H9 (cell line): ENCODE measurements around the gene HCCS. TPM values are rescaled to one million over a fixed set of nuclear protein-coding genes. Genes with fewer than 3 reads are reported as not detected.

Experiments used
- DNase-seq: peaks from one replicate; pipeline ENCODE4 v3.0.0-alpha.2; 2017
- H2AFZ ChIP-seq: one replicate; pipeline ENCODE4 v1.6.1; 2013; ENCODE audit warnings: mild to moderate bottlenecking, low read length, control low read depth, moderate library complexity
- H2AK5ac ChIP-seq: 2 replicates; pipeline ENCODE4 v1.6.1; 2013; ENCODE audit warnings: low read length, control low read depth, mixed read lengths; ENCODE audit not compliant: insufficient read length
- H2BK120ac ChIP-seq: one replicate; pipeline ENCODE4 v1.6.1; 2013; ENCODE audit warnings: low read depth, mild to moderate bottlenecking, low read length, control low read depth, inconsistent platforms; ENCODE audit not compliant: poor library complexity, severe bottlenecking
- H2BK12ac ChIP-seq: 2 replicates; pipeline ENCODE4 v1.6.1; 2013; ENCODE audit warnings: low read length, control low read depth, mixed read lengths, low read depth; ENCODE audit not compliant: insufficient read length
- H2BK15ac ChIP-seq: 2 replicates; pipeline ENCODE4 v1.6.1; 2013; ENCODE audit warnings: low read depth, low read length, control low read depth
- H2BK20ac ChIP-seq: one replicate; pipeline ENCODE4 v1.6.1; 2013; ENCODE audit warnings: low read depth, mild to moderate bottlenecking, low read length, control low read depth, inconsistent platforms; ENCODE audit not compliant: poor library complexity, severe bottlenecking
- H2BK5ac ChIP-seq: 2 replicates; pipeline ENCODE4 v1.6.1; 2013; ENCODE audit warnings: low read length, control low read depth, mixed read lengths; ENCODE audit not compliant: insufficient read length
- H3K14ac ChIP-seq: 2 replicates; pipeline ENCODE4 v1.6.1; 2013; ENCODE audit warnings: low read length, control low read depth; ENCODE audit not compliant: insufficient read depth
- H3K18ac ChIP-seq: 2 replicates; pipeline ENCODE4 v1.6.1; 2013; ENCODE audit warnings: low read depth, mild to moderate bottlenecking, mixed read lengths, low read length, control low read depth; ENCODE audit not compliant: insufficient read length
- H3K23ac ChIP-seq: 2 replicates; pipeline ENCODE4 v1.6.1; 2013; ENCODE audit warnings: low read length, control low read depth, mixed read lengths, low read depth; ENCODE audit not compliant: insufficient read length
- H3K23me2 ChIP-seq: 2 replicates; pipeline ENCODE4 v1.6.1; 2013; ENCODE audit warnings: low read depth, mild to moderate bottlenecking, mixed read lengths, low read length, control low read depth; ENCODE audit not compliant: insufficient read length, poor library complexity, severe bottlenecking
- H3K27ac ChIP-seq: 2 replicates; pipeline ENCODE4 v1.5.1; 2013; ENCODE audit warnings: low read length, control low read depth, mixed read lengths, low read depth; ENCODE audit not compliant: insufficient read length
- H3K27me3 ChIP-seq: 2 replicates; pipeline ENCODE4 v1.6.1; 2013; ENCODE audit warnings: low read length, control low read depth, inconsistent platforms; ENCODE audit not compliant: insufficient read depth
- H3K4ac ChIP-seq: 2 replicates; pipeline ENCODE4 v1.6.1; 2013; ENCODE audit warnings: low read depth, mild to moderate bottlenecking, control low read depth, inconsistent platforms, low read length, moderate library complexity
- H3K4me1 ChIP-seq: 2 replicates; pipeline ENCODE4 v1.6.1; 2013; ENCODE audit warnings: low read length, control low read depth, inconsistent platforms; ENCODE audit not compliant: insufficient read depth
- H3K4me2 ChIP-seq: 2 replicates; pipeline ENCODE4 v1.6.1; 2013; ENCODE audit warnings: low read length, control low read depth, mixed read lengths; ENCODE audit not compliant: insufficient read length, insufficient read depth
- H3K56ac ChIP-seq: 2 replicates; pipeline ENCODE4 v1.6.1; 2013; ENCODE audit warnings: low read depth, mild to moderate bottlenecking, mixed read lengths, low read length, control low read depth; ENCODE audit not compliant: insufficient read length
- H3K79me1 ChIP-seq: 2 replicates; pipeline ENCODE4 v1.6.1; 2013; ENCODE audit warnings: low read depth, mild to moderate bottlenecking, moderate library complexity, low read length, control low read depth, inconsistent platforms; ENCODE audit not compliant: insufficient read depth, poor library complexity, severe bottlenecking
- H3K79me2 ChIP-seq: 2 replicates; pipeline ENCODE4 v1.6.1; 2013; ENCODE audit warnings: low read length, control low read depth, inconsistent platforms; ENCODE audit not compliant: insufficient read depth
- H3K9ac ChIP-seq: 2 replicates; pipeline ENCODE4 v1.6.1; 2013; ENCODE audit warnings: low read length, control low read depth, mixed read lengths; ENCODE audit not compliant: insufficient read length; ENCODE audit errors: extremely low read depth
- H3K9me3 ChIP-seq: one replicate; pipeline ENCODE4 v1.6.1; 2013; ENCODE audit warnings: low read depth, low read length, inconsistent platforms; ENCODE audit not compliant: control insufficient read depth
- H3T11ph ChIP-seq: one replicate; pipeline ENCODE4 v1.6.1; 2013; ENCODE audit warnings: mild to moderate bottlenecking, low read length, control low read depth, inconsistent platforms
- H4K20me1 ChIP-seq: one replicate; pipeline ENCODE4 v1.6.1; 2013; ENCODE audit not compliant: control insufficient read depth, insufficient read length, insufficient read depth
- H4K5ac ChIP-seq: 2 replicates; pipeline ENCODE4 v1.6.1; 2013; ENCODE audit warnings: low read depth, mild to moderate bottlenecking, mixed read lengths, low read length, control low read depth; ENCODE audit not compliant: insufficient read length
- H4K8ac ChIP-seq: replicated peaks from 2 replicates; pipeline ENCODE4 v1.6.1; 2013; ENCODE audit warnings: low read length, control low read depth, mixed read lengths, low read depth; ENCODE audit not compliant: insufficient read length
- H4K91ac ChIP-seq: 2 replicates; pipeline ENCODE4 v1.6.1; 2013; ENCODE audit warnings: low read depth, mild to moderate bottlenecking, moderate library complexity, mixed read lengths, low read length, control low read depth; ENCODE audit not compliant: insufficient read length
- H3K27ac Mint-ChIP-seq, 3 experiments: 2 replicates in 2 of 3; 3 replicates in 1 of 3; pipeline ENCODE4 v1.8.0; 2020 to 2021; ENCODE audit warnings: mixed read lengths in 3 of 3, mild to moderate bottlenecking in 1 of 3, moderate library complexity in 1 of 3
- H3K27me3 Mint-ChIP-seq: 2 replicates; pipeline ENCODE4 v1.8.0; 2021; ENCODE audit warnings: low read depth, mild to moderate bottlenecking, moderate library complexity, mixed read lengths
- H3K36me3 Mint-ChIP-seq, 3 experiments: 2 replicates in 2 of 3; 3 replicates in 1 of 3; pipeline ENCODE4 v1.8.0; 2020 to 2021; ENCODE audit warnings: low read depth in 3 of 3, mixed read lengths in 3 of 3; ENCODE audit not compliant: insufficient read depth in 1 of 3
- H3K4me1 Mint-ChIP-seq, 2 experiments: 2 replicates each; pipeline ENCODE4 v1.8.0; 2020; ENCODE audit warnings: mixed read lengths in 2 of 2
- H3K4me3 Mint-ChIP-seq, 2 experiments: 2 replicates in 1 of 2; 3 replicates in 1 of 2; pipeline ENCODE4 v1.8.0; 2020 to 2021; ENCODE audit warnings: mild to moderate bottlenecking in 2 of 2, mixed read lengths in 2 of 2, moderate library complexity in 1 of 2
- H3K9me3 Mint-ChIP-seq, 2 experiments: 2 replicates in 1 of 2; 3 replicates in 1 of 2; pipeline ENCODE4 v1.8.0; 2020; ENCODE audit warnings: mild to moderate bottlenecking in 2 of 2, mixed read lengths in 2 of 2, moderate library complexity in 1 of 2
- total RNA-seq: library from RNA; stranded (reverse); gene quantifications from 2 replicates; pipeline ENCODE4 v1.2.1, GENCODE V29; 2021
- TF ChIP-seq, protein P1 (sequence below): fragments of 200-600 bp; sonication (generic); conservative IDR thresholded peaks from 3 replicates; pipeline ENCODE4 v1.8.0; 2021; ENCODE audit warnings: antibody characterized with exemption, mild to moderate bottlenecking

Gene HCCS
- total RNA-seq, 1 experiment from 2014 or later: 39.2 TPM

DNA sequence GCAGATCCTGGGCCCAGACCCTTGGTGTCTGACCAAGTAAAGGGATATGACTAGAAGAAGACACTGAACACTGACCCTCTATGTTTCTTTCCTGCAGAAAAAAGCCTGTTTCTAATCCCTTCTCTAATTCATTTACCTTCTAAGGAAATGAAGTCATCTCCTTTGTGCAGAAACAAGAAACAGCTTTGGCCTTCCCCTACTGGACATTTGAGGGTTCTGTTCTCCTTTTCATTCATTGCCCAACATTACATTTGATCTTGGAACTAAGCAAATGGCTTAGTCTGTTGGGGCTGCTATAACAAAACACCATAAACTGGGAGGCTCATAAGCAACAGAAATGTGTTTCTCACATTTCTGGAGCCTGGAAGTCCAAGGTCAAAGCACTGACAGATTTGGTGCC, 20.0 kb downstream of the HCCS start:
- Histone ChIP-seq H2BK5ac (no peak overlapping the region), H3K9me3 (no peaks in the 10 kb centered on the region), H3K14ac (no peak overlapping the region), H4K8ac (no peak overlapping the region), H4K91ac (no peak overlapping the region), H3K4me1 (no peaks in the 10 kb centered on the region), H2BK12ac (no peak overlapping the region), H3K23me2 (no peaks in the 10 kb centered on the region), H2BK20ac (no peak overlapping the region), H3T11ph (no peak overlapping the region), H2AK5ac (no peak overlapping the region), H3K4me2 (no peak overlapping the region), H3K9ac (no peak overlapping the region), H3K18ac (no peak overlapping the region), H2AFZ (no peak overlapping the region), H2BK15ac (no peak overlapping the region), H4K5ac (no peak overlapping the region), H3K27me3 (no peaks in the 10 kb centered on the region), H3K56ac (no peak overlapping the region), H3K79me2 (no peaks in the 10 kb centered on the region), H3K4ac (no peak overlapping the region), H2BK120ac (no peak overlapping the region), H4K20me1 (no peaks in the 10 kb centered on the region), H3K23ac (no peak overlapping the region), H3K79me1 (no peaks in the 10 kb centered on the region), H3K27ac (no peak overlapping the region)
- TF ChIP-seq, protein P1, sequence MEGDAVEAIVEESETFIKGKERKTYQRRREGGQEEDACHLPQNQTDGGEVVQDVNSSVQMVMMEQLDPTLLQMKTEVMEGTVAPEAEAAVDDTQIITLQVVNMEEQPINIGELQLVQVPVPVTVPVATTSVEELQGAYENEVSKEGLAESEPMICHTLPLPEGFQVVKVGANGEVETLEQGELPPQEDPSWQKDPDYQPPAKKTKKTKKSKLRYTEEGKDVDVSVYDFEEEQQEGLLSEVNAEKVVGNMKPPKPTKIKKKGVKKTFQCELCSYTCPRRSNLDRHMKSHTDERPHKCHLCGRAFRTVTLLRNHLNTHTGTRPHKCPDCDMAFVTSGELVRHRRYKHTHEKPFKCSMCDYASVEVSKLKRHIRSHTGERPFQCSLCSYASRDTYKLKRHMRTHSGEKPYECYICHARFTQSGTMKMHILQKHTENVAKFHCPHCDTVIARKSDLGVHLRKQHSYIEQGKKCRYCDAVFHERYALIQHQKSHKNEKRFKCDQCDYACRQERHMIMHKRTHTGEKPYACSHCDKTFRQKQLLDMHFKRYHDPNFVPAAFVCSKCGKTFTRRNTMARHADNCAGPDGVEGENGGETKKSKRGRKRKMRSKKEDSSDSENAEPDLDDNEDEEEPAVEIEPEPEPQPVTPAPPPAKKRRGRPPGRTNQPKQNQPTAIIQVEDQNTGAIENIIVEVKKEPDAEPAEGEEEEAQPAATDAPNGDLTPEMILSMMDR: no peak
- no peak for DNase-seq
- H3K27me3 Mint-ChIP-seq: no peaks in the 10 kb centered on the region
- peaks cover 5 to 11% of the 10 kb centered on the region in 2 experiments; a peak in 3 of 4 replicates for H3K4me1 Mint-ChIP-seq
- H3K4me3 Mint-ChIP-seq: no peak overlapping the region
- no peak overlapping the region for H3K27ac Mint-ChIP-seq
- peaks cover 71 to 77% of the 10 kb centered on the region in 2 experiments for H3K9me3 Mint-ChIP-seq
- peaks cover 5 to 10% (median 6%) of the 10 kb centered on the region in 3 experiments for H3K36me3 Mint-ChIP-seq
